GM23338 (cell line): ENCODE results near the gene ACYP2. TPM values are rescaled to one million over a fixed set of nuclear protein-coding genes. Genes with fewer than 3 reads are reported as not detected.

ENCODE experiments used
- ATAC-seq: fragments of 200-7000 bp; cut with Tn5 transposase; 3 replicates; pipeline ENCODE4 v1.9.1; 2020
- DNase-seq: peaks from one replicate; pipeline ENCODE4 v3.0.0-alpha.2; 2015; ENCODE audit warnings: low spot score
- H2AFZ ChIP-seq: fragments of 200-600 bp; sonication (generic); 2 replicates; pipeline ENCODE4 v1.8.0; 2016; ENCODE audit warnings: antibody characterized with exemption, mild to moderate bottlenecking, moderate library complexity
- H3F3A ChIP-seq: fragments of 200-600 bp; sonication (generic); replicated peaks from 2 replicates; pipeline ENCODE4 v1.8.0; 2017; ENCODE audit warnings: antibody characterized with exemption, mixed run types, low read depth
- H3K27ac ChIP-seq: fragments of 200-600 bp; sonication (generic); 2 replicates; pipeline ENCODE4 v1.6.1; 2016; ENCODE audit warnings: low read depth
- H3K27me3 ChIP-seq: fragments of 200-600 bp; sonication (generic); 2 replicates; pipeline ENCODE4 v1.8.0; 2016; ENCODE audit warnings: mild to moderate bottlenecking, mixed run types, moderate library complexity; ENCODE audit not compliant: insufficient read depth
- H3K36me3 ChIP-seq: fragments of 200-600 bp; sonication (generic); 2 replicates; pipeline ENCODE4 v1.8.0; 2016; ENCODE audit warnings: mild to moderate bottlenecking; ENCODE audit not compliant: insufficient read depth
- H3K4me1 ChIP-seq: fragments of 200-600 bp; sonication (generic); 2 replicates; pipeline ENCODE4 v1.8.0; 2016; ENCODE audit warnings: mild to moderate bottlenecking, moderate library complexity; ENCODE audit not compliant: insufficient read depth
- H3K4me2 ChIP-seq: fragments of 200-600 bp; sonication (generic); 2 replicates; pipeline ENCODE4 v1.7.1; 2017; ENCODE audit warnings: mixed run types
- H3K4me3 ChIP-seq: fragments of 200-600 bp; sonication (generic); 2 replicates; pipeline ENCODE4 v1.6.1; 2016; ENCODE audit warnings: mixed run types
- H3K79me2 ChIP-seq: fragments of 200-600 bp; sonication (generic); replicated peaks from 2 replicates; pipeline ENCODE4 v1.8.0; 2017; ENCODE audit warnings: mild to moderate bottlenecking; ENCODE audit not compliant: insufficient read depth
- H3K9me2 ChIP-seq: fragments of 200-600 bp; sonication (generic); 2 replicates; pipeline ENCODE4 v1.8.0; 2017; ENCODE audit not compliant: insufficient read depth
- H4K20me1 ChIP-seq: fragments of 200-600 bp; sonication (generic); replicated peaks from 2 replicates; pipeline ENCODE4 v1.8.0; 2017; ENCODE audit warnings: mild to moderate bottlenecking; ENCODE audit not compliant: insufficient read depth
- H3K27ac Mint-ChIP-seq: 2 replicates; pipeline ENCODE4 v1.8.0; 2020; ENCODE audit warnings: inconsistent platforms, mild to moderate bottlenecking, moderate library complexity, mixed read lengths
- H3K27me3 Mint-ChIP-seq: 3 replicates; pipeline ENCODE4 v1.8.0; 2022; ENCODE audit warnings: low read depth, mild to moderate bottlenecking, moderate library complexity, mixed read lengths, inconsistent platforms; ENCODE audit not compliant: insufficient read depth, poor library complexity
- H3K36me3 Mint-ChIP-seq: 3 replicates; pipeline ENCODE4 v1.8.0; 2021; ENCODE audit warnings: low read depth, mild to moderate bottlenecking, inconsistent platforms, moderate library complexity, mixed read lengths
- H3K4me1 Mint-ChIP-seq: 3 replicates; pipeline ENCODE4 v1.8.0; 2020; ENCODE audit warnings: mild to moderate bottlenecking, inconsistent platforms, mixed read lengths
- H3K4me3 Mint-ChIP-seq: 3 replicates; pipeline ENCODE4 v1.8.0; 2021; ENCODE audit warnings: moderate library complexity, mild to moderate bottlenecking, inconsistent platforms, mixed read lengths
- H3K9me3 Mint-ChIP-seq: 3 replicates; pipeline ENCODE4 v1.8.0; 2020; ENCODE audit warnings: moderate library complexity, mild to moderate bottlenecking, inconsistent platforms, mixed read lengths
- CTCF ChIP-seq, 2 experiments: fragments of 200-600 bp in 1 of 2; sonication (generic) in 1 of 2; conservative IDR thresholded peaks; 2 replicates each; pipeline versions ENCODE4 v1.5.1 to v1.6.1; 2016 to 2017; ENCODE audit warnings: antibody characterized with exemption in 2 of 2, low read depth in 2 of 2, mild to moderate bottlenecking in 2 of 2, moderate library complexity in 1 of 2
- ETS1 ChIP-seq: IDR thresholded peaks from 2 replicates; pipeline ENCODE4 v1.6.1; 2016; ENCODE audit warnings: antibody characterized with exemption
- EZH2 ChIP-seq: fragments of 200-600 bp; sonication (generic); IDR thresholded peaks from one replicate; pipeline ENCODE4 v1.8.0; 2017; ENCODE audit warnings: antibody characterized with exemption, mild to moderate bottlenecking, low read depth; ENCODE audit not compliant: unreplicated experiment
- POLR2AphosphoS5 ChIP-seq: IDR thresholded peaks from 2 replicates; pipeline ENCODE4 v1.6.1; 2016; ENCODE audit warnings: antibody characterized with exemption, low read depth
- REST ChIP-seq: IDR thresholded peaks from one replicate; pipeline ENCODE4 v1.6.1; 2018; ENCODE audit warnings: antibody characterized with exemption; ENCODE audit not compliant: unreplicated experiment
- STAT1 ChIP-seq: IDR thresholded peaks from one replicate; pipeline ENCODE4 v1.6.1; 2016; ENCODE audit warnings: antibody characterized with exemption; ENCODE audit not compliant: unreplicated experiment
- ZNF114 ChIP-seq: fragments of 250-450 bp; sonication (Bioruptor Pico); IDR thresholded peaks from 2 replicates; pipeline ENCODE4 v1.5.0; 2020; ENCODE audit warnings: mild to moderate bottlenecking, moderate library complexity
- ZNF462 ChIP-seq: fragments of 250-450 bp; sonication (Bioruptor Pico); IDR thresholded peaks from 2 replicates; pipeline ENCODE4 v1.5.0; 2020; ENCODE audit warnings: mild to moderate bottlenecking, moderate library complexity
- polyA plus RNA-seq: library from polyadenylated mRNA; unstranded; fragments of >200 nt; fragmentation: Nextera tagmentation; extraction: Ambion mirVana; gene quantifications from 2 replicates; pipeline ENCODE4 v1.2.1, GENCODE V29; 2016
- total RNA-seq: library from RNA; depleted of rRNA; stranded (reverse); fragments of >200 nt; shearing (Covaris generic); gene quantifications from 2 replicates; pipeline ENCODE4 v1.2.3, GENCODE V29; 2014

Gene ACYP2
- total and polyA plus RNA-seq, 2 experiments from 2014 or later = 2.3 to 15.5 TPM

- TF ChIP-seq ETS1 (no peak), POLR2AphosphoS5 (no peak), EZH2 (no peak), STAT1 (no peak), REST (no peak)
These were observed 33.8 kb upstream of the ACYP2 start (continued) for GRCh38 chr2:54081574-54081973.

- TF ChIP-seq ZNF462 (CRISPR knock-in tag) = no peak
- TF ChIP-seq STAT1 = no peak
- no peak for TF ChIP-seq POLR2AphosphoS5
- TF ChIP-seq CTCF (conservative IDR thresholded peaks at IDR 0.05; ENCODE audit: low read depth in 2 of 2) = peak; percentile 29 to 32; a peak in 3 of 4 replicates
- TF ChIP-seq ZNF114 = no peak
These were observed 32.4 kb upstream of the ACYP2 start for GRCh38 chr2:54083021-54083420.

More at GRCh38 chr2:54083021-54083420, 32.4 kb upstream of the ACYP2 start:
- Histone ChIP-seq H3K27me3 (no peaks in the 10 kb centered on the region), H2AFZ (0 out of 2 replicates have a peak overlapping the region, but pooled peaks have one; percentile 66), H4K20me1 (no peaks in the 10 kb centered on the region), H3K79me2 (no peaks in the 10 kb centered on the region), H3K4me3 (no peak overlapping the region), H3K4me1 (no peaks in the 10 kb centered on the region), H3K4me2 (no peak overlapping the region), H3K36me3 (no peaks in the 10 kb centered on the region), H3F3A (no peaks in the 10 kb centered on the region), H3K27ac (no peak overlapping the region), H3K9me2 (peaks cover 3% of the 10 kb centered on the region; the same call in 1 of the 2 replicates)
- Mint-ChIP-seq H3K9me3 (no peaks in the 10 kb centered on the region), H3K4me1 (no peaks in the 10 kb centered on the region; the same call in 2 of the 3 replicates), H3K4me3 (no peak overlapping the region), H3K27ac (no peak overlapping the region), H3K27me3 (no peaks in the 10 kb centered on the region), H3K36me3 (no peaks in the 10 kb centered on the region)
- ATAC-seq (no peak), DNase-seq (peak; percentile 66)
